Fibroblast of gingiva (primary cell): ENCODE data around the gene TFIP11.
A peak's percentile ranks its signal among the peaks of the same experiment; 100 is the strongest.

ENCODE experiments used
- DNase-seq: peaks from one replicate; pipeline ENCODE4 v3.0.0-alpha.2; 2011; ENCODE audit warnings: low read depth

Gene TFIP11

DNA sequence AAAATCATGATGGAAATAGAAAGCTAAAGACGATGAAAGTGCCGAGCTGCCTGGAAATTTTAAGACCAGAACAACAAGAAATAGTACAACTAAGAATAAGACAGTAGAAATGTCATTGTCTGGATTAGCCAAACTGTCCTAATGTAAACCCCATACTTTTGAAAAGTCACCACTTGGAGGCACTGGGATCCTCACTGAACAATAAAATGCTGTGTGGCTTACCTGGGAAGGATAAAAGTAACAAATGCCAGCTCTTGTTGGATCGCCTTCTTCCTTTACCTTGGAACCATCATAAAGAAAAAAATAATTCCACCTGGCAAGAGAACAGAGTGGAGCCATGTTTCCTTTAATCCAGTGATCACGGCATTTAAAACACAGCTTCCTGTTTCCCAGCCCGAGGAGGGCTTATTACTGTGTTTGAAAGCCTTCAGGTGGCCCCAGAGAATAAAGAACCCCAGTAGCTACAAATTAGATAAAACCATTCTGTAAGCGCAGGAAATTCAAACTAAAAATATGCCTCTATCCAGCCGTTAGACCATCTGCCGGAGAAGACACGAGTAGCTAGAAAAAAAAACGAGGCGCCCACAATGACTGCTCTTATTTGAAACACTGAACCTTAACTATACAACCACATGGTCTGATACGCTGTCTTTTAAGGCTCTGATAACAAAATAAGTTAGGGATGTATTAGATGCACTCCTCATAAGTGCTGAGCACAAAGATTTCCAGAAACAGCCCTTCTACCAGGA, 33.1 kb downstream of the TFIP11 start:
- no peak for DNase-seq

DNA sequence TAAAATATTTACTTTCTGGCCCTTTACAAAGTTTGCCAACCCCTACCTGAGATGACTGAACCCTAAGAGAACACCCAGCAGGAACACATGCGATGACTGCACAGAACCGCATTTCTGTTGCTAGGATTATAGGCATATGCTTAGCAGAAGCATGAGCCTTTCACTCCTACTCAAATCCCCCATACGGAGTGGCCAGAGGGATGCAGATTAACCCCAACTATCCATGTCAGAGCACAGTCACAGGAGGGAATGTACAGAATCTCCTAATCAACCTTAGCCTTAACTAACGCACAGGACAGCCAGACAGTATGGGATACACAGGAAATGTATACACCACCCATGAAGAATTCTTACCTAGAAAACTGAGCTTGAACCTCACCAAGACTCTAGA, 34.9 kb downstream of the TFIP11 start:
- DNase-seq, result no peak

DNA sequence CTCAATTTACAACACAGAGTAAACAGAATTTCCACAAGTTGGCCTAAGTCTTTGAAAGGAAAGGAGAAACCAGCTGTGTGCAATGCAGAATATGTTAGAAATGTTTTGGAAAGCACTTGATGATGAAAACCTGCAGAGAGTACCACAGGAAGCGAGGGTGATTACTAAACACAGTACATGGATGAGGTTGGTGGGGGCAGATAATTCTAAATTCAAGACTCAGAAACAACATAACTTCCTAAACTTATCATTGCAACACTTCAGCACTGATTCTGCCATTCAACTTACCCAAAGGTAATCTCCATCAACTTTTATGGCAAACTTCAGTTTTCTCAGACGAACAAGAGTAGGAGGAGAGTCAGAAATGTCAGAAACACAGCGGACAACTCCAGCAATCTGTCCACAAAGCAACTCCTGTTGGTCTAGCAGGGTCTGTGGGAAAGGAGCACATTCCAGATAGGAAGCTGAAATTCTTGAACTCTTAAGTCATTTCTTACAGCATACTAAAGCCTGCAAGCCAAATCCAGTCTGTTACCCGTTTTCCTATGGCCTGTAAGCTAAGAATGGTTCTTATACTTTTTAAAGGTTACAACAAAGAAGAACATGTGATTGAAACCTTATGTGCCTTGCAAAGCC, 35.5 kb downstream of the TFIP11 start:
- no peak for DNase-seq

DNA sequence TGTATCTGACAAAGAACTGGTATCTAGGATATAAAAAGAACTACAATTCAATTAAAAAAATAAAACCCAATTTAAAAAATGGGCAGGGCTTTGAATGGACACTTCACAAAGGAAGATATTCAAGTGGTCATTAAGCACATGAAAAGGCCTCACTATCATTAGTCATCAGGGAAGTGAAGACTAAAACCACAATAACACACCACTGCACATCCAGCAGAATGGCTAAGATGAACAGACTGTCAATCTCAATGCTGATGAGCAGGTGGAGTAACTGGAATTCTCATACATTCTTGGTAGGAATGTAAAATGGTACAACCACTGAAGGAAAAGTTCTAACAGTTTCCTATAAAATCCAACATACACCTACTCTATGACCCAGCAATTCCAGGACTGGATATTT, 37.6 kb downstream of the TFIP11 start:
- DNase-seq, result no peak

DNA sequence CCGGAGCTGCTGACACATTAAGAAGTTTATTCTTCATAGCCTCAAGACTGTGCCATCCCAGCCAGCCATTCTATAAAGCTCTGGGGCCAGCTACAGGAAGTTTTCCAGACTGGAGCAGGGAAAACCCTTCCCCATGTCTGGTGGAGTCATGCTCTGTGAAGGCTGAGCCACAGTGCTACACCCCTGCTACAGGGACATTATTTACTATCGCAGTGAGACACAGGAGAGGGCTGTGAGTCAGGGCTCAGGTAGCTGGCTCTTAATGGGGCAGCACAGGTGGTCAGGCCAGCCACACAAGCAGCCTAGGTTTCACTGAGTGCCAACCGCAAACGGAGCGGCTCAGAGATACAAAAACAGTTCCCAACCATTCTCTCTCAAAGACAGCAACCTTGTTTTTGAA, 40.8 kb downstream of the TFIP11 start:
- DNase-seq, result no peak

DNA sequence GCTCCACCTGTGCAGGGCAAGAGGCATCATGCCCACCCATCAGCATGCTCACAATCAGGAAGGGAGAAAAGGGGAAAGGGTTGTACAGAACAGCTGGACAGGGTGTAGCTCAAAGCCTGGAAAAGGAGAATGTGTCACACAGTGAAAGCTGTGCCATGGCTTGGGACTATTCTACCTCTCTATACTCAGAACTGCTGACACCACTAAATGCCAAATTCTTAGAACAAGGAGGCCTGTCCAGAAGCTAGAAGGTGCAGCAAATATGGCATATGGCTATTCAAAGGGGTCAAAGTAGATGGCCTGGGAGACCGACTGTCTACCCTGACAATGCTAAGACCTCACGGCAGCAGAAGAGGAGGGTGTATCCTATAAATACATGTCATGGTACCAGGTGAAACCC, 41.5 kb downstream of the TFIP11 start:
- DNase-seq, result no peak

DNA sequence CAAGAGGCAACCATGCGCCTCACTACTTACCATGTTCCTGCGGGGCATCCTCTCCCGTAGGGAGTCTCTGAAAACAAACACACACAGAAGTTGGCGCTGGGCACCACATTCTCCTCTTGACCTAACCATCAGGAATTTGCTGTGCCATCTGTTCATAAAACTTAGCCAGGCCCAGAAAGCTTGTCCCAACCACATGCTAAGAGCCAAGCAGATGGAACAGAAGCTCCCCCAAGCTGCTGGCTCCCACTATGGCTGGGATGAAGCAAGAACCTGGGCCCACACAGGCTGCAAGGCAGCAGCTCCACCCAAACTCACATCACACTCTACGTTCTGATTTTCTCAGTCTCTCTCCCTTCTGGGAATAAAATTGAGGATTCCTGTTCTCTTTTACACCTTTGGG, 46.1 kb downstream of the TFIP11 start:
- peak; percentile 93 for DNase-seq

DNA sequence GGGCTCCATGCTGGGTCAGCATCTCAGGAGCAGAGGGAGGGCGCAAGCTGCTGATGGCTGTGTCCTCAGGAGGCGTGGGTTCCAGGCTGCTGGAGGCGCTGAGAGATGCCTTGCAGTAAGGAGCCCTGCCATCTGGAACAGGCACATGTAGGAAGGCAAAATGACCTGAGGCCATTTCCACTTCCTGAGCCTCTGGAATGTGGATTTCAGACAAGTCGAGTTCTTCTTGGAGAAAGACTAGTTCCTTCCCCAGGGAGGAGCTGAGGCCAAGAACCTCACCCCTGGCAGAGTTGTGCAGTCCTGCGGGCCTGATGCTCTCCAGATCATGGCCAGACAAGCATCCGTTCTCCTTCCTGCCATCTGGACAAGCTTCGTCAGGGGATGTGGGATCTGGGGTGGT, 48.0 kb downstream of the TFIP11 start:
- DNase-seq, result peak; percentile 90

DNA sequence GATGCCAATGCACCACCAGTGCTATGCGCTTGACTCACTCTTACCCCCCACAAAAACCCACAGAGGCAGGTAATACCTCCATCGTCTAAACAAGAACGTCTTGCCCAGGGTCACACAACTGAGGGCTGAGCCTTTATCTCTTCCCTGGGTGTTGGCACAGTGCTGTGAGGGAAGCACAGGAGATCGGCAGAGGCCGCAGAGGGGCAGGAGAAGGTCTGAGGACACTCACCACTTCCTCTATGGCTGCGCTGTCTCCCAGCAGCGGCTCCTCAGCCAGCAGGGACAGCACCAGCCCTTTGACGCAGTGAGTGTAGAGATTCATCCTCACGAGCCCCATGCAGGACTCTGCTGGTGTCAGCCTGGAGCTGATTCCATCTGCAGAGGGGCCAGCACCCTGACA, 48.6 kb downstream of the TFIP11 start:
- no peak for DNase-seq

DNA sequence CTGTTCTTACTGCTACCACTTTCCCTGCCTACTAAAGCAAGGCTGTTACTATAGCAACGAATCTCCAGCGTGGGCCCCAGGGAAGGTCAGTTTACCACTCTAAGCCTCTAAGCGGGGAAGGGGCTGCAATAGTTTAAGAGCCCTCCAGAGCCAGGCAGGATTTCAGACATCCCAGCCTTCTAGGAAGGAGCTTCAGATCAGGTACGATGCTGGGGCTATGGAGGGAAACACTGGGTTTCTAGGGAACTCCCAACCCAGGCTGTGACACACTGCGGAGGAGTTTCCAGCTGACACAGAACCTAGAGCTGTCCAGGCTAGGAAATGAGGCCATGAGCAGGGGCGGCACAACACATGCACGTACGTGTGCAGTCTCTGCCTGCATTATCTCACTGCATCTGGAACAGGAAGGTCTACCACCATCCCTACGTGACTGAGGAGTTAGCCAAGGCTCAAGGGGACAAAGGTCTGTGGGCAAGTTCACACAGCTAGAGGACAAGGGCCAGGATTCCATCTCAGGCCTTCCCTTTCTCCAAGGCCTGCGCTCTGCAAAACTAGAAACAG, 49.1 kb downstream of the TFIP11 start:
- DNase-seq, result no peak

DNA sequence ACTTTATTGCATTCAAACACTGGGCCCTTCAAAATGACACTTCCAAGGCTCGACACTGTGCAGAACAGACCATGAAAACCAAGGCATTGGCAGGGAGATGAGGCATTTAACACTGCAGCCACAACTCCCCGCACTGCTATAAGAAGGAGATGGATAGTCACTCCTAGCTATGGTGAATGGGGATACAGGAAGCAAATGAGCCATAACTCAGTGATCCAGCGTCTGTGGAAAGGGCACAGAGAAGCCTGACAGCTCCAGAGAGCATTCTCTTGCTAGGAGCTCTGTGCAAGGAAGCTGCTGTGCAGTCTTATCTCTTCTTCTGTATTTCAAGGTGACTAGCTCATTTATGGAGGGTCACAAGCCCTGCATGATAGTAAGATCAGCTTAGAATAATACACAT, 49.6 kb downstream of the TFIP11 start:
- no peak for DNase-seq

DNA sequence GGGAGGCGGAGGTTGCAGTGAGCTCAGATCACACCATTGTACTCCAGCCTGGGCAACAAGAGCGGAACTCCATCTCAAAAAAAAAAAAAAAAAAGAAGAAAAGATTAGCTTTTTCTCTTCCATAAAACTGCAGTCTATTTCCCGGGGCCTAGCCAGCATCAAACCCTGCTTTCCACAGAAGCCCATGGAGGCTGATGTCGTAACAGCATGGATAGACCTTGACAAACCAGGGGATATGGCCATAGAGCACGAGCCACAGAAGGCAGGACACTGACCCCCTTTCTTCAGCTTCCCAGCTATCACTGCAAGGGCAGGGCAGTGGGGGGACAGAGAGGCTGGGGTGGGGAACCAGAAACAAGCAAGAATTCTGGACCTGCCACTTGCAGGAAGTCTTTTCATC, 50.2 kb downstream of the TFIP11 start:
- no peak for DNase-seq

DNA sequence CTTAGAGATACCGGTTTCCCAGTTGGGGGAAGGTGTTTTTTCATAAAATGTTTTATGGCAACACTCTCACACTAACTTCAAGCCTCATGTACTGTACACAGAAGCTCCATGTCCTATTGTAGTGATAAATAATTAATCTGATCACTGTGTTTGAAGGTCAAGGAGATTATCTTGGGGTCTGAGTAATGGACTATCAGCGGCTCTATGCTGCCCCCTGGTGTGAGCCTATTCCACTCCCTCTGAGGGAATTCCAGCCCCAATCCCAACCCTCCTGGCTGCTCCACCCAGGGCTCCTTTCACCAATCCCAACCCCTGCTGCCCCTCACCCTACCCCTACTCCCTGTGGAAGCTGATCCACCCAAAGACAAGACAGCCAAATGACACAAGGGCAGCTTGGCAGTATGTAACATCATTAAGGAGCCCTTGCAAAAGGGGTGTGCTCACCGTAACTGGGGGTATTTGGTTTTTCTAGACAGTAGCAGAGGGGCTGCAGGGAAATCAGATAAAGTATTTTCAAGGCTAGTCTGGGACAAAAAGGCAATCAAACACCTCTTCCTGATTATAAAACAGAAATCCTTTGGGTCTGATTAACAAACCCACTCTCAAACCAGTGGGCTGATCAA, 51.0 kb downstream of the TFIP11 start:
- DNase-seq, result peak; percentile 18

DNA sequence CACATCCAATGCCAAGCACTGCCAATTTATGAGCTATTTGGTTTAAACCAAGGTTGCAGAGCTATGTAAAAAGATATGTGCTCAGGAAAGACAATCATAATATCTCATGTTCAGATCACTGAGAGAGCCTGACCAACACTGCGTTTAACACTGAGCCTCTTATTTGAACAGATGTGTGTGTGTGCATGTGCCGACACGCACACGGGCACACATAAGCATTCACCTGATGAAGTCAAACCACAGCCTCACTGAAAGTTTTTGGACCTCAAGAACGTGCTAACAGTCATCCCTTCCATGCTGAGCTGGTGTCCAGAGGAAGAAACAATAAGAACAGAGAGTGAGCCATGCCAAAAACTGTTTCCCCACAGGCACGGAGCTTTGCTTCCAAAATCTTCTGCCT, 52.1 kb downstream of the TFIP11 start:
- no peak for DNase-seq

DNA sequence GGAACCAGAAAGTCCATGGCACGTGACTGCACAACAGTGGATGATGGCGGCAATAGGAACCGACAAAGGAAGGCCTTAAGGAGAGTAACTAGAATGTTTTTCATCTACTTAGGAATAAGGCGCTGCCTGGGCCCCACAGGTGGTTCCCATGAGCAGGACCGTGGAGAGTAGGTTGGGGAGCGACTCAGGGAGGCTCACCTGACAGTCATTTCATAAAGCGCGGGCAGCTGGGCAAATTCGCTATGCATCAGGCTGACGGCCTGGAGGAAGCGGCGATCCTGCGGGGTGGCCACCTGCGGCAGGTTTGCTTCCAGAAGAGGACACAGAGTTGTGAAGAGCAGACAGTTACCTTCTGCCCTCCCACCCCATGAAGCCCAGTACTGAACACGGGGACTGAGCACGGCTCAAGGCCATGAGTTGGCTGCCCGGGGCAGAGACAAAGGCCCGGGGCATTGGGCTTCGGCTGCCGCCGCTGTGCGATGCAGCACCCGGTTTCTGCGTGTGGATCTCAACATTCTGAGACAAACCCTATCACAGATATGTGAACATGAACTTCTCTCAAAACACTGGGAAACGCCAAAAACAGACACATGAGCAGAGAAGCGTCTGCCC, 54.5 kb downstream of the TFIP11 start:
- DNase-seq, result no peak

DNA sequence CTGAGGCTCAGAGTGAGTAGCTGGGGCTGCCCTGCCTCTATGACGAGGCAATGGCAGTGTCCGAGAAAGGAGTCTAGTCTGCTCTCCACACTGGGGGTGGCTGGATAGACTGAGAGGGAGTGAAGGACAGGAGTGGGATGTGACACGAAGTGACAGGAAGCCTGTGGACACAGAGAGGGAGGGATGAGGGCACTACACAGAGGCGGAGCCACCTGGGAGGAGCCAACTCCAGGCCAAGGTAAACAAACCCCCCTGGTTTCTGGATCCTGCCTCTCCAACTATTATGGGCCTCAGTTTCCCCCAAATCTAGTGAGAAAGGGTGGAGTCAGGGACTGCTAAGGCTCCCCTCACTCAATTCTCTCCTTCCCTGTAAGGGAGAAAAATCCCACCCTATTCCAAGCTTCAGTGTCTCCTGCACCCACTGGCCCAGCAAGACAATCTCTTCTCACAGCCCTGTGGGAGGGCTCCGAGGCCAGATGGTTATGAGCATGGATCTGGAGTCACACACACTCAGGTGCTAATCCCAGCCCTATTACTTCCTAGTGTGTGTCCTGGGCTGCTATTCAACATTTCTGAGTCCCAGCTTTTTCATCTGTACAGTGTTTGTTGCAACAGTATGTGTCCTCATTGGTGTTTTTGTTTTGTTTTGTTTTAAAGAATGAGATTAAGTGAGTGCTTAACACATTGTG, 58.3 kb downstream of the TFIP11 start:
- no peak for DNase-seq

DNA sequence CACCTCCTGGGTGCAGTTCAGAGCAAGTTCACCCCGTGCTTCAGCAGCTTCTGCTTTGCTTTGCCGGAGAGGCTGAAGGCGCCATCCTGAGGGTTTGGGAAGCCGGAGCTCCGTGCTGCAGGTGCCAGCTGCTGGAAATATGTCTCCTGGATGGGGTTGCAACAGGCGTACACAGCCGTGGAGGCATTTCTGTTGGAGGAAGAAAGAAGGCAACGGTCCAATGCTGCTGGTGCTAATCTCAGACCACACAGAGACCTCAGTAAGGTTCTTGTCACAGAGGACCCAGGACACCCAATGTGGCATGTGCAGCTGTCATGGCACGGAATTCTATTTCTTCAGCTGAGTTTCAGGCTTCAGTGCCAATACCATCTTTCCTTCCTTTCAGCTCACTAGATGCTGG, 59.1 kb downstream of the TFIP11 start:
- no peak for DNase-seq

DNA sequence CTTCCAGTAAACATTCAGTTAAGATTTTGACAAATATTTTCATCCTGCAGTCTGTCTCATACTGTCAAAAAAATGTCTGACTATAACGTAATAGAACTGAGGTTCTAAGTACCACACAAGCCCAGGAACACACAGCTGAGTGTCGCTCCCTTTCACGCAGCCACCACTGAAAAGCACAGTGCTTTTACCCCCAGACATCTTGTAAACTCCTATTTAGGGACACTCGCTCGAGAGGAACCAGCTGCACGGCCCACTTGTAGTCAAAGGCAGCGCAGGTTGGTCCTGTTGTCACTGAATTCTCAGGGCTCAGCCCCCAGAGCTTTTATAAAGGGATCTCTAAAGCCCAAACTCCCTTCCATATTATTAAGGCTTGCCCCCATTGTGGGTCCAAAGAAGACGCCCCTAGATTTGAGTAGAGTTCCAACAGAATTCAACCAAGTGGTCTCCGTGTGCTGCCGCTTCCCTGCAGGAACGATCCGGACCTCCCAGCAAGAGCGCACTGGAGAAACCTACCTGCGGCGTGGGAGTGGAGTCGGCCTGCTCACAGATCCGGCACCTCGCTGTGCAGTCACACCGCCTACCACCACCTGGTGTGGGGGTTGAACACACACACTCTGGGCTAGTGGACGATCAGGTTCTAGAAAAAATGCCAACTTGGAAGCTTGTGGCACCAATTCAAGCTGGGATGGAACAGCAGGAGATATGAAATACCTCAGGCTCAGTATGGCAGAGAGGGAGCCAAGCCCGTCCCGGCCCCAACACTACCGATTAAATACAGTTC, 59.8 kb downstream of the TFIP11 start:
- no peak for DNase-seq

DNA sequence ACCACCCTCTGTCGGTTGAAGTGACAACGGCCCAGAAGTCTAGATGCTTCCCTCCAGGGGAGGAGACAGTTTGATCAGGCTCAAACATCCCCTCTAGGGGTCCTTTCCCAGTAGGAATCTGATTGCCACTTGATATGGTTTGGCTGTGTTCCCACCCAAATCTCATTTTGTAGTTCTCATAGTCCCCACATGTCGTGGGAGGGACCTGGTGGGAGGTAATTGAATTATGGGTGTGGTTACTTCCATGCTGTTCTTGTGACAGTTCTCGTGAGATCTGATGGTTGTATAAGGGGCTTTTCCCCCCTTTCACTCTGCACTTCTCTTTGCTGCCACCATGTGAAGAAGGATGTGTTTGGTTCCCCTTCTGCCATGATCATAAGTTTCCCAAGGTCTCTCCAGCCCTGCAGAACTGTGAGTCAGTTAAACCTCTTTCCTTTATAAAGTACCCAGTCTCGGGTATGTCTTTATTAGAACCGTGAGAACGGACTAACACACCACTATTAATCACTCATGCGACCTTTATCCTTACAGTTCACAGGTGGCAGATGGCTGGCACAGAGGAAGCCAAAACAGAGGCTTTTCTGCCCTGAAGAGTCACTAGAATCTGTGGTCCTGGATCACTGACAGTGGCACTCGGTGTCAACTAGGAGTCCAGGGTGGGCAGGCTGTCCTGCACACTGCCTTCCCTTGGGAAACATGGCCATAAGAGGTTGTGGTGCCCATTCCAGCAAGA, 61.7 kb downstream of the TFIP11 start:
- no peak for DNase-seq

DNA sequence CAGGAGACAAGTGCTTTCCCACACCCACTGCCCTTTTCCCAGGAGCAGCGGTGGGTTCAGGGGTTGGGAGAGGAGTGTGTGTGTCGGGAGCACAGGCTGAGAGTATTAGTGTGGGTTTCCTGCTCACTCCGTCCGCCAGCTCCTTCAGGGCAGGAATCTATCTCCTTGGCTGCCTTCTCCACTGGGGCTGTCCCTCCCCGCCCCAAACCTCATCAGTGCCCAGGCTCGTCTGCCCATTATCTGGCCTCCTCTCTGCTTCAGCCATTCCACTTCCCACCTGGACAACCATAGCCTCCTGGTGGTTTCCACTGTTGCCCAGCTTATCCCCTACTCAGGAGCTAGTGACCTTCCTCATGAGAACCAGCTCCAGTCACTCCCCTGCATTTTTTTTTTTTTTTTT, 63.3 kb downstream of the TFIP11 start:
- no peak for DNase-seq

DNA sequence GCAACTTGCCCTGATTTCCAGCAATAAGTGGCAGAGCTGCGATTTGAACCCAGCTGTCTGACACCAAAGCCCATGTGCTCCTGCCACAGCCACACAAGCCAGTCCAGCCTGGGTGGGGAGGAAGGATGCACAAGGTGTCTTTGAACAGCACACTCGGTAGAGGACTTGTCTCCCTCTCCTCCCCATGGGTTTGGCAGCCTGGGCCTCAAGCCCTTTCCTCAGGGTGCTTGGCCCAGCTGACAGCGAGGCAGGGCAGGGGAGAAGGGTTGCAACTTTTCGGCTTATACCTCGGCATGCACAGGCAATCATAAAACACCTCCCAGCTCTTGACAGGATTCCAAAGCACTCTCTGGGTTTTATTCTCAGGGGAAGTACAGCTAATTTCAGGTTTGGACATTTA, 63.9 kb downstream of the TFIP11 start:
- no peak for DNase-seq
